GM19468 (cell line): ENCODE results near the gene AFF2.

ENCODE experiments used
- ATAC-seq: cut with Tn5 transposase; IDR thresholded peaks from one replicate; pipeline ENCODE4 v1.9.1; 2021; ENCODE audit warnings: mild to moderate bottlenecking, moderate library complexity, moderate number of reproducible peaks; ENCODE audit not compliant: unreplicated experiment; ENCODE audit errors: extremely low read depth

The AFF2 gene

DNA sequence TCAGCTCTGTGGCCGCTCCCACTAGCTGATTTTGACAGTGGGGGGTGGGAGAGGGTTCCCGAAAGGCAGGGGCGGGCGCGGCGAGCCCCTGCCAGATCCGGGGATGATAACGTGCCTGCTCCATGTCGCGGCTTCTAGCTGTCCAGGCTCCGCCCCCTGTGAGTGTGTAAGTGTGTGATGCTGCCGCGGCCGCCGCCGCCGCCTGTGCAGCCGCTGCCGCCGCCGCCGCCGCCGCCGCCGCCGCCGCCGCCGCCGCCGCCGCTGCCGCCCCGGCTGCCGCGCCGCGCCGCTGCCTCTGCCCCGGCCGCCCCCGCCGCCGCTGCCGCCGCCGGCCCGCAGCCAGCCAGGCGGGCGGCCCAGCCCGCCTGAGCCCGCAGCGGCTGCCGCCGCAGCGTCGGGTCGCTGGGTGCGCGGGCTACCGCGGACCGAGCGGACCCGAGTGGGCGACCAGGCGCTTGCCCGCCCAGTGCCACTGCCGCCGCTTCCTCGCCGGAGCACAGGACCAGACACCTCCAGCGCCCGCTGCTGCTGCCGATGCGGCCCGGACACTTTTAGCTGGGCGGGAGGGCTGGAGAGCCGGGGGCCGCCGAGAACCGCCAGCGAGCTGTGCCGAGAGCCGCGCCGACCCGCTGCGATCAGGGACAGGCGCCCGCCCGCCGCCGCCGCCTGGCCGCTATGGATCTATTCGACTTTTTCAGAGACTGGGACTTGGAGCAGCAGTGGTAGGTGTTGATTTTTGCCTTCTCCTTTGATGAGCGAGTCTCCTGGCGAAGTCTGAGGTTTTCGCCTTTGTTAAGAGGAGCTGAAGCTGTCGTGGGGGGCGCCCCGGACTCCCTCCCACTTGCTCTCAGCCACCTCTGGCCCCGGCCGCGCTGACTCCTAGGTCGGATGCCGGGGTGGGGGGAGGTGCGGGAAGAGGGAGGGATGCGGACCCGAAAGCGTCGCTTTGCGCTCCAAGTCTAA, at the start of gene AFF2:
Gene AFF2, plus strand, starts transcription at position 195 of the 963 bp plus-strand sequence. Its CDS starts 481 bp downstream, at position 676.
- peak; percentile 31 for ATAC-seq

DNA sequence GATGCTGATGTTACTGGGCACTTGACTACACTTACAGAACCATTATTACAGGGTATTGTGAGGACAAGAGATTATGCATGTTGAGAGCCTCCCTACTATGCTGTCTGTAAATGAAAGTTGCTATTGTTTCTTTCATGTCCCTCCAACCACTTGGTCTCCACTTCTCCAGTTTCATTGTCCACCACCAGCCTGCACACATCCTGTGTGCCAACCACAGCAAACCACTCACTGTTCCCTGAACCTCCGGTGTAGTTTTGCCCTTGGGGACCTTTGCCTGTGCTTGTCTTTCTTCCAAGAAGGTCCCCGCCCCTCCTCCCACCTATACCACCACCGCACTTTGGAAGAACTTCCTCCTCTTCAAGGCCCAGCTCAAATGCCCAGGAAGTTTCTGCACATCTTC, 43.1 kb upstream of the AFF2 start:
- ATAC-seq: peak; percentile 36

DNA sequence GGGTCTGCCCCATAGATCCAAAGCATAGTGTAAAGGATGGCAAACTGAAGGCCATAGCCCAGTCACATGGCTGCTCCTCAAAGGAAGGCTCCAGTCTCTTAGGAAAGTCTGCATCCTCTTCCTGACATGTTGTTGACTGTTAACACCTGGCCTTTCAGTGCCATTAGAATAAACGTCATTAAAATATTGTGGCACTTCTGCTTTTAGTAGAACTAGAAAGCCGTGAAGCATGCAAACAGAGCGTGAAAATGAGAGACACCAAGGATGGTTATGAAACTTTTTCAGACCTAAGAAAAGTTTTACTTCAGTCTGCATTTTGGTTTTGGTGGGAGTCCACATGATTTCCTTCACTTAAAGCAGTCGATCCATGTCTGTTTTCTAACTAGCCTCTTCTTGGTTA, 41.1 kb upstream of the AFF2 start:
- peak; percentile 75 for ATAC-seq

DNA sequence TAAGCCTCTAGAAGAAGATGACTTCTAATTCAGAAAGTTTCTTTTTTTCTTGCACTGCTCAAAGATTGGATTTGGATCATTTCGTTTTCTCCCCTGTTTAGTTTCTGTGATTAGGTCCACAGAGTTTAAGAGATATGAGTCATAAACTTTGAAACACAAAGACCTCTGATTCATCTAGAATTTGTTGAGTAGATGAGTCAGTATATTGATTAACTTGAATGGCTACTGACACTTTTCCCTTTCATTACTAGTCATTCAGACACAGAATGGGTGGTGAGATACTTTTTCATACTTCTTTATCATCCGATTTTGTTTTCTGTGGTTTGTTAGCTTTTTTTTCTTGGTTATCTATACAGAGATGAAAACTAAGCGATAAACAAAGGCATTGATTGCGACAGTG, 34.1 kb upstream of the AFF2 start:
- peak; percentile 73 for ATAC-seq

DNA sequence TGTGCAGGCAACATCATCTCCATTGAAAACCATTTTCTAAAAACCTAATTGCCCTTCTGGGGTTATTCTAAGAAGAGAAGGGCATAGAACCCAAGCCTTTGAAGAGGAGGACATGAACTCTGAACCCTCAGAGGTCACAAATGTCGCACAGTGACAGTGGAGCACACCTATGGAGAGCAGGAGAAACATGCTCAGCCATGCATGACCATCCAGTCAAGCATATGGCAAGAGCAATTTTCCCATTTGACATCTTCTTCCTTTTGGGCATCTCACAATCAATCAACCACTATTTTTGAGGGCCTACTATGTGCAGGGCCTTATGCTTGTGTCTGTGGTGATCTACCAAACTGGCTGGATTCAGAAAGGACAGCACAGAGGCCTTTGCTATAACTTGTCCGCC, 30.1 kb upstream of the AFF2 start:
- ATAC-seq: no peak

DNA sequence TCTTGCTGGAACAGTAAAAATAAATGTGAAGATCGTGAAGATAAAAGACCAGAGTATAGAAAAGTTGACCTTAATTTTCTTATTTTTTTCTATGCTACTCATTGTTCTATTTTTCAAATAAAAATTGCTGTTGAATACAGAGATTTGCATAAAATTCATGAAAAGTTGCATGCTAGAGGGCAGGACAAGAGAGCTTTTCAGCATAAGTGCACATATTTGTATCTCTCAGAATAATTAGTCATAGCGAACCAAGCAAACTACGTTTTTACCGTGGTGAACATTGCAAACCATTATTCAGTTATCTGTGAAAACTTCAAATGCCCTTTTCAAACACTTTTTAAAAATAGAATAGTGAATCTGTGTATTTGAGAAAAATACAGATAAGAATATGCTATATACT, 26.4 kb upstream of the AFF2 start:
- ATAC-seq: no peak

DNA sequence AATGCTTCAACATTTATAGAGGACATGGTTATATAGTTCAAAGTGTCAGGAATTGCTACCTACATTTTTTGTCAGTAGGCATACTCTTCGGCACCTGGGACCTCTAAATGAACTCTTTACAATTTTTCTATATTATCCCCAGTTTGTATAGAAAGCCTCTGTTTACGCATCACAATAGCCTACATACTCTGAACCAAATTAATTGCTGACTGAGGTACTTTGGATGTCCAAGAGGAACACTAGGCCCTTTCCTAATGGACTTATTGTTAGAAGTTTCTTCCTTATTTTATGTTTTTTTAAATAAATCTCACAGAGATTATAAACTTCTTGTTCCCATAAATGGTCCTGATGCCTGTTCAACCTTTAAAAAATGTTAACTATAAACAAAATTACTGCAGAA, 8.4 kb upstream of the AFF2 start:
- ATAC-seq: no peak

DNA sequence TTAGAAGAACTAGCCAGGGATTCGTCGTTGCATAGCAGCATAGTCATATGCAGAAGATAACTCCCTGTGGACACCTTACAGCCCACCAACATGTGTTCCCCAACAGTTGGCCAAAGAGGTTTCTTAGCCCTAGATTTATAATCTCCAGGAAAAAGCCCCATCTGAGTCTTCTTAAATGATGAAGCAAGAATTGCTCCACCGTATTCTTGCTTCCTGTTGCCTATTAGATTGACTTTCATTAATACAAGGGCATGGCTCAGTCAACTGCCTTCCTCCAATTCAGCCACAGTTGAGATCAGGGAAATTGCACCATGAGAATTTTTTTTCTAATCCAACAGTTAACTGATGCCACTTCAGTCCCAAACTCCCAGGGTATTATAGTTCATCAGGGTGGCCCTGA, 5.2 kb upstream of the AFF2 start:
- no peak for ATAC-seq

DNA sequence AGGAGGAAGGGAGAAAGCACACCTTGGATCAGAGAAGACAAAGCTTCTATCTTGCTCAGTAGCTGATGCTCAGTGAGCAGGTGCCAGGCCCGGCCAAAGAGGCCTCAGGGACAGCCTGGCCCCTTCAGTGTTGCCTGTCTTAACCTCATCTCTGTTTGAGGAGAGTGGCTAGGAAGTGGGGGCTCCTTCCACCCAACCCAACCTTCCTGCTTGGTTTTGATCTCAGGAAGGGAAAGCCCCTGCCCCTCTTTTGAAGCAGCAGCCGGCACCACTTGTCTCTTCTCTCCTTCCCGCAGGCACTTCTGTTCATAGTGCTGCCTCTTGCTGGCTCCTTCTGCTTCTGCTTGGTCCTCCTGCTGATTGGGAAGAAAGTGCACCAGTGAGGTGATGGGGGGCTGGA, 2.4 kb upstream of the AFF2 start:
- ATAC-seq: no peak

DNA sequence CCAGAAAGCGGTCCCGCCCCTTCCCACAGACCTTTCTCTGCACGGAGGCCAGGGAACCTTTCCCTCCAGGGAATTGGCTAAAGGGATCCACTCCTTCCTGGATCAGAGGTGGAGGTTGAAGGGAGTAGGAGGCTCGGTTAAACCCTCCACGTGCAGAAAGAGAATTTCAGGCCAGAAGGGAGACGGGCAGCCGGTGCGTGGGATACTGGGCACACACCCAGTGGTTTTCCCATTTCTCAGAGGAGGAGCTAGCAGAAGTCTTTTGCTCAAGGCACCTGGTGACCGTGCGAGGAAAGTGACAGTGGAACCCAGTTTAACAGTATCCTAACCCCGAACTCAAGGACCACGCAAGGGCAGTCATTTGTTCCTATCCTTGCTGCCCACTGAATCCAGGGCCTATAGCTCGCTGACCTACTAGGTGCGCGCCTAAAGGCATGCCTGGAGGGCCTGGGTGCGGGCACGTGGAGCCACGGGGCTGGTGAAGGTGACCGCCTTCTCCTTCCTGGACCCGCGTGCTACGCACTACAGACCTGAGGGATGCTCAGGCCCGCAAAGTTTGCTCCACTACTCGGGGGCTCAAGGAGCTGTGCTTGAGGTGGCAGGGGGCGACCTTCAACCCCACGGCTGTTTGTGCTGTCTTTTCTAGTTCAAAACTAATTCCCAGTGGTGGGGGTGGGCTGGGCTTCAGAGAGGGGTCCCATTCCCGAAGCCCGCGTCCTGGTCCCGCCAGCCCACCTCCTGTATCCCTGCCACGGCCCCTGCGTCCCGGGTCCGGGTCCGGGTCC, 587 bp upstream of the AFF2 start:
- ATAC-seq: no peak

DNA sequence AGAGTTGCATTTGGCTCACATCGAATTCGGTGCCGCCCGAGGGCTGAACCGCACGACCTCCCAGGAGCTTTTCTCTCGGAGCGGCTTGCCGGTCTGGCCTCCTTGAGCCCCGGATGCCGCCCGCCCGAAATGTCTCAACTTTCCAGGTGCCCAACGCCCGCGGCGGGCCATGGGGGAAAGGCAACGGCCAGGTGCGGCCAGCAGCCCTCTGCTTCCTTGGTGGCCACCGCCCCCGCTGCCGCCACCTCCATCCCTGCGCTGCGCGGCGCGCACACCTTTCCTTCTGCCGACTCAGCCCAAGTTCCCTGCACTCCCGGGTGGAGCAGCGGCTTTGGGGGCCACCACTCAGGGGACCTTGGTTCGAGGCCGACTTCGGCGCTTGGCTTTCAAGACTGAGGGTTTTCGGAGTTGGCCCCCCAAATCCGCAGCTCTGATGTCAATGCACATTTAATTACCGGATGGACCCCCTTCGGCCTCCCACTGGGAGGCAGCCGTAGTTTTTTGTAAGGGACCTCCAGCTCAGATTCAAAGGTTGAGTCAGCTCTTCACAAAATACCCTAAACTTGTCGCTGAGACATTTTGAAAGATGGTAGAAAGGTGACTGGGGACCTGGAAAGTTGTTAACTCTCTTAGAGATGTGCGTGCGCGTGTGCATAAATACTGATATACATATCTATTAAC, 1.1 kb downstream of the AFF2 start:
- ATAC-seq: no peak

DNA sequence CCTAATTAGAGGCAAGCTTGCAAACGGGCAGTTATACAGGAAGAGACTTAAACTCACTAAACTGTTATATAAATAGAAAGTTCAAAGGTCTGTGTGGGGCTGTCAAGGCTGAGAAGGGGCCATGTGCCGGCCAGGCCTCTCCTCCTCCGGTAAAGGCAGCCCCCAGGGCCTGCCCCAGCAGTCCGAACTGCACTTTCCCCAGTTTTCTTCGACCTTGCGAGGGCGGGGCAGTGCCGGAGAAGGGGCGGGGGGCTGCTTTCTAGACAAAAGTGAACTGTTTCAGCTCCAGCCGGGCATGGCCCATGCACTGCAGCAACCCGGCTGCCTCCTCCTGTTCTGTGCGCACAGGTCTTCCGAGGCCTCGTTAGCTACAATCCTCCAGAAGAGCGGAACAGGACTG, 4.1 kb downstream of the AFF2 start:
- ATAC-seq: no peak

DNA sequence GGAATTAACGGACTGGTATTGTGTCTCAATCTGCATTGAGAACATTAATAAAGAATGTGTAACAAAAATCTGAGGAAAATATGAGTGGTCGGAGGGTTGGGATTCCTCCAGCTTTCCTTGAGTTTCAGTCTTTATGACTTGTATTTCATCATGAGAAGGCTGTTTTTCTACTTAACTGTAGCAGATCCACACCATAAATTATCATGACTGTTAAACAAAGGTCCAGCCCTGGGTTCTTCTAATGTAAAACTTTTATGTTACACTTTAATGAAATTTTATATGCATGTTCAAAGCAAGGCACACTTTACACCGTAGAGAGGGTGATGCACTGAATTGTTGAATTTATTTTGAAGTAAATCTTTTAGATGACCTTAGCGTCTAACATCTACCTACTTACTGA, 7.0 kb downstream of the AFF2 start:
- ATAC-seq: no peak

DNA sequence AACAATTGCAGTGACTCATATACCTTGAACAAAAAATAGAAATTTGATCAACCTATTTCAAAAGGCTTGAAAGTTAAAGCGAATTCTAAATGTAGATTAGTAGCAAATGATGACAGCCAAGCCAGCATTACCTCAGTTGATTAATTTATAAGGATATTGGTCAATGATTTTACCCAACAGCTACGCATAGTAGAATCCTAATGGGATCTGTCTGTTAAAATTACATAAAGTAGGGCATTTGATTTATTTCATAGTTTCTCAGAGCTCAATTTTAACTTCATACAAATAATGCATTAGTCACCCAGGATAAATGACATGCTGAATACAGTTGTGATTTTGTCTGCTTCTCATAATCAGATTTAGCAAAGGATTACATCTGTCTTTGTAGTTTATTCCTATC, 12.0 kb downstream of the AFF2 start:
- no peak for ATAC-seq

DNA sequence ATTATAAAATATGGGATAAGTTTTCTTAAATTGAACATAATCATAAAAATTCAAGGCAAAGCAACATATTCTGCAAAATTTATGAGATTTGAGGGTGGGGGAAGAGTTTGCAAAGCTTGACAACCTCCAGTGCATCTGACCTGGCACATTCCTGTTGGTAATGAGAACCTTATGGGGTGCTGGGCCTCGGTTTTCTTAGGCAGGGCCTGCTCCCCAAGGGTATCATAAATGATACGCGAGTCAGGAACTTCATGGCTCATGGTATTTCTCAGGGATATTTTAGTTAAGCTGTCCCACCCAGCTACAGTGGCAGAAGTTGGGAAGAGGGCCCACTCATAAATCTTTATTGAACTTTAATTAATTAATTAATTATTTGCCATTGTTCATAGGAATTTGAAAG, 13.2 kb downstream of the AFF2 start:
- ATAC-seq: no peak

DNA sequence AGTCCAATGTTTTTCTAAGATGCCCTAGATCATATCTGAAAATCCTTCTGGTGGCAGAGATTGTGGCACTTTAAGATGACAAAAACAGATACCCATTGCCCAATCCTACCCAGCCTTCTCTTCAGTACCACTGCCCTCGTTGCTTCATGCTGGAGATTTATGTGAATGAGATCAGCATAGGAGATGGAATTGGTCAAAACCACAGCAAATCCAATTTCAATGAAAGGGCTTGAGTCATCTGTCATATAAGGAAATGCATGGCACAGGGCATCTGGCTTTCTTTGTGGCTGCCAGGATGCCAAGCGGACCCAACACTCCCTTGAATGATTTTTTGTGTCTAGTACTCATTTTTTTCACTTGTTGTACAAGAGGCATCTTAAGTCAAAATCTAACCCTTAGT, 16.8 kb downstream of the AFF2 start:
- no peak for ATAC-seq

DNA sequence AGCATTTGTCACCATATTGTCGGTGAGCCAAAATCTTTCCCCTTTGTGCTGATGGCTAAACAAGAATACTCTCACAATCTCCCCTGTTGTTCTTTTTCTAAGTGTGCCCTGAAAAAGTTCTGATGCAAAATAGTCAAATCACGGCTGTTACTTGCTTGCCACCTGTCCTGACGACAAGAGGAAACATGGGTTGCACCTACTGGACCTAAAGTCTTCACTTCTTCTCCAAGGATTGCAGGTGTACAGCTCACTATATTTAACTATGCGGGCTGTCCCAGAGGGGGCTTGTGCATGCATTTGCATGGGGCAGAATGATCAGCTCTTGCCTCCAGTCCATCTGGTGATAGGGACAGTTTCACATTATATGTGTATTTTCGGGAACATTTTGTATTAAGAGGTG, 21.6 kb downstream of the AFF2 start:
- no peak for ATAC-seq

DNA sequence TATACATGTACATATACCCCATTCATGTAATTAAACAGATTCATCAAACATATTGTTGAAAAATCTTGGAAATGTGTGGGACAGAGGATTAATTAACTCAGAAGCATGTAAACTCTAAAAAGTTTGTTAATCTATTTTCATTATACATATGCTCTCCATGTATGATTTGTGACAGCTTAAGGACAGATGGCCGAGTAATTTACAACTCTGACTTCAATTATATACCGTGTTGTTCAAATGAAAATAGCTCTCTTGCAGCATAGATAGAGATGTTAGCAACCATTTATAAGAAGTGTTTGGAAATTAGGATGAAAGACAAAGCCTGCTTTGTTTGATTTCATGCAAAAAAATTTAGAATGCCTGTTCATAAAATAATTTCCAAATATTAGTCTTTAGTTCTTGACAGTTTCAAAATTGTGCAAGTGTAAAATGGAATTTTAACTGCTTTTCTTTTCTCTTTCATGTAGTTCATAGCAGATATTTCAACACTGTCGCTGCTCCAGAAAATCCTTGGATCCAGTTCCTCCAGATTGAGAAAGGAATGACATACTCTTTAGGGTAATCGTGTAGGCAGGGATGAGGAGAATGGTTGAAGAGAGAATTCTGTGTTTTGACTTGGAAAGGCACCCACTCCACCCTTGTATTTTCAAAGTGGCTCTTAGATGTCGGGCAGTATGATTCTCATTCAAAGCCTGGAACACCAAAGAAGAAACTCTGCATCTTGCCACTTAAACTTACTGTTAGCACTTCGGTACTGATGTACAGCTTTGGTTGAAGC, 23.1 kb downstream of the AFF2 start:
- ATAC-seq: no peak

DNA sequence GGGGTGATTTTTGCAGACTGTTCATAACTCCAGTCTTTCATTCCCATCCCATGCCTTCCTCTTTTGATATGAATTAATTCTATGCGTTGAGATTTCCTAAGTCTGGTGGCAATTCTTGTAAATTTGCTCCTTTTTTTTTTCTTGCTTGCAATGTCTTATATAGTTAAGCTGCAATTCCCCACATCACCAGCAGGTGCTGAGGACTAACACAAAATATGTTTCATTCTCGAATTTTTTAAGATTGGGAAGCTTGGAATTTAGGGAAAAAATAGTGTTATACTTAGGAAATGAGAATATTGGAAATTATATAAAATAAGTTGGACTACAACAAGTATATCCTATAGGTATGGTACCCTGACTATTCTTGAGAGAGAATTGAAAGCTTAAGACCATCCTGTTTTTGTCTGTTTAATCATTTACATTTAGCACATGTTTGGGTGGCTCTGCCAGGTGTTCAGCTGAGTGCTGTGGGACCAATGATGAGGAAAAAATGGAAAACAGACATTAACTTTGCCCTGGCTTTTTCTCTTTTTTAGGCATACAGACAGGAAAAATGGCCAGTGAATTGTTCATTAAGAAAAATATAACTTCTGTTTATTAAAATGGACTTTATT, 30.2 kb downstream of the AFF2 start:
- ATAC-seq: no peak

DNA sequence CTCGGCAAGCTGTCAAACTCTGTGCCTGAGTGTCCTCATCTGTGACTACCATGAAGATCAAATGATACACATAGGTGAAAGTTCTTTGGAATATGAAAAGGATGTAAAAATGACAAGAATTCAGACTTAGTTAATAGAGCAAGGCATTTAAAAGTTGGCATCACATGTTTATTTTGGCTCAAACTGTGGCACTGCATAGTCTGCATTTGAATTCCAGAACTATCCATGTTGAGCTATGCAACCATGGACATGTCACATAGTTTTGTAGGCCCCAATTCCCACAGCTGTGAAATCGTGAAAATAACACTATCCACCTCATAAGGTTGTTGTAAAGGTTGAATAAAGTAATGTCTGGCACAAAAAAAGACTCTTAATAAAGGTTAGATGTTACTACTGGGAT, 33.9 kb downstream of the AFF2 start:
- no peak for ATAC-seq
